22Rv1 (cell line): ENCODE data around the gene SNHG17.
A peak's percentile ranks its signal among the peaks of the same experiment; 100 is the strongest.
"Not testable (repeated sequence)": the region's sequence is repeated elsewhere in the genome, so short reads cannot be mapped to it uniquely, and the experiment has no call there.

ENCODE experiments used
- H3K27ac ChIP-seq: fragments of 450-650 bp; 2 replicates; pipeline ENCODE4 v1.5.1; 2017
- ZFX ChIP-seq: fragments of 450-650 bp; IDR thresholded peaks from 2 replicates; pipeline ENCODE4 v1.6.1; 2017; ENCODE audit warnings: antibody characterized with exemption, borderline replicate concordance
- TF ChIP-seq, protein P1 (sequence below): fragments of 450-650 bp; IDR thresholded peaks from 2 replicates; pipeline ENCODE4 v1.5.1; 2017; ENCODE audit warnings: mild to moderate bottlenecking

The SNHG17 gene

DNA sequence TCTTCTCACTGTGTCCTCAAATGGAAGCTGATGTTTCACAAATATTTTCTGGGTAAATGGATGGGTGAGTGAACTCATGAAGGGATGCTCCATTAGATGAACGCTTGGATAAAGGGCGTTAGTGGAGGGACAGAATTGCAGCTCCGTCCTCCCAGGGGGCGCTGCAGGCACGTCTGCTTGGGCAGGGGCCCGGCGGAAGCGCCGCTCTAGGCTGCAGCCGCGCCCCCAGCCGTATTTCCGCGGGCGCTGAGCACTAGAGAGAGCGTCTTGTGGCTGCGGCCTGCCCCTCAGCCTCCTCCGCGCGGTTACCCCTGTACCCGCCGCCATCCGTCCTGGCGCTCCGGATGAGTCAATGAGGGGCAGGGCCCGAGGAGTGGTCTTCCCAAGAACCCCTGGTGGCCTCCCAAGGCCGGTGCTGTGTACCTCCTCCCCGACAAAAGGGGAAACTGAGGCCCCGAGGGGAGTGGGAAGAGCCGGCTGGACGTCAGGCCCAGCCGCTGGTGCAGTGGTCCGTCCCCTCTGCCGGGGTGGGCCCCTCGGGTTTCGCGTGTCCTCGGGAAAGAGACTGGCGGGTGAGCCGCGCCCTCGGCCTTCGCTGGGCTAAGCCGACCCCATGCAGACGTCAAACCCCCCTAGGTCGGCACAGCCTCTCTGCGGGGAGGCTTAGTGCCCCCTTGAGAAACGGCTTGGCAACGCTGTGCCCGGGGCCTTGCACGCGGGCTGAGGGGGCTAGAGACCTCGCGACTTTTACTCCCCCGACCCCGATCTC lies 11.5 kb upstream of the SNHG17 start:
- TF ChIP-seq, protein P1, sequence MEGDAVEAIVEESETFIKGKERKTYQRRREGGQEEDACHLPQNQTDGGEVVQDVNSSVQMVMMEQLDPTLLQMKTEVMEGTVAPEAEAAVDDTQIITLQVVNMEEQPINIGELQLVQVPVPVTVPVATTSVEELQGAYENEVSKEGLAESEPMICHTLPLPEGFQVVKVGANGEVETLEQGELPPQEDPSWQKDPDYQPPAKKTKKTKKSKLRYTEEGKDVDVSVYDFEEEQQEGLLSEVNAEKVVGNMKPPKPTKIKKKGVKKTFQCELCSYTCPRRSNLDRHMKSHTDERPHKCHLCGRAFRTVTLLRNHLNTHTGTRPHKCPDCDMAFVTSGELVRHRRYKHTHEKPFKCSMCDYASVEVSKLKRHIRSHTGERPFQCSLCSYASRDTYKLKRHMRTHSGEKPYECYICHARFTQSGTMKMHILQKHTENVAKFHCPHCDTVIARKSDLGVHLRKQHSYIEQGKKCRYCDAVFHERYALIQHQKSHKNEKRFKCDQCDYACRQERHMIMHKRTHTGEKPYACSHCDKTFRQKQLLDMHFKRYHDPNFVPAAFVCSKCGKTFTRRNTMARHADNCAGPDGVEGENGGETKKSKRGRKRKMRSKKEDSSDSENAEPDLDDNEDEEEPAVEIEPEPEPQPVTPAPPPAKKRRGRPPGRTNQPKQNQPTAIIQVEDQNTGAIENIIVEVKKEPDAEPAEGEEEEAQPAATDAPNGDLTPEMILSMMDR: peak; percentile 96
- TF ChIP-seq ZFX: no peak
- H3K27ac ChIP-seq: peak overlapping the region; percentile 60

DNA sequence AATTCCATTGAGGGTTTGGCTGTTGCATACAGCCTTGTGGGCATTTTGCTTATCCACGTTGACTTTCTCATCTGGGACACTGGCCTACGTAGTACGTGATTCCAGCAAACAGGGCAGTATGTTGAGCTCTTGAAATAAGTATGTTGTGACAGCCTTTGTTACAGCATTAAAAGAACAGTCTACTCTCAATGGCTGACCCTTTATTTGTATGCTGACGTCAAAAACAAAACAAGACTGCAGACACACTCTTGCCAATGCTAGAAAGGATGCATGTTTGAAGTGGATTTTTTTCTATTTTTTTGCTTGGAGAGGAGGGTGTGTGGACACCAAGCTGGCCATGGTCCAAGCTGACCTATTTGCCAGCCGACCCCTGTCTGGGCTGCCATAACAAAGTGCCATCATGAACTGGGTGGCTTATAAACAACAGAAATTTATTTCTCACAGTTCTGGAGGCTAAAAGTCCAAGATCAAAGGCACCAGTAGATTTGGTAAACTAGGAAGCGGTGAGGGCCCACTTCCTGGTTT lies 10.8 kb upstream of the SNHG17 start:
- H3K27ac ChIP-seq: no peak overlapping the region
- TF ChIP-seq, protein P1: no peak
- no peak for TF ChIP-seq ZFX

DNA sequence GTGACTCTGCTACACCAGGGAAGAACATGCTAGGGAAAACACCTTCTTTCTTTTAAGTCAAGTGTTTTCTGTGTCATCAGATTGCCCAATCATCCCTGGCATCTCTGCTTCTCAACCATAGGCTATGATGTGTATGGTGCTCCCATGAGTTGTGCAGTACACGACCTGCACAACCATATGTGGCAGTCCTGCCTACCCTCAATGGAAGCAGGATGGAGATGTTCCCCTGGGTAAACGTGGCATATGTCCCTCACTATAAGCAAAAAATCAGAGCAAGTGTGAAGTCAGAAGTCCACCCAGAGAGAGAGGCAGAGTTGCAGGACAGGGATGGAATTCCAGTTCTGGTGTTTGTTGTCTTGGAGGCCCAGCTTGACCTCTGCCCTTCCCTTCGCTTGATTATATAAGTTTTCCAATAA lies 10.3 kb upstream of the SNHG17 start:
- no peak for TF ChIP-seq ZFX
- TF ChIP-seq, protein P1: no peak
- no peak overlapping the region for H3K27ac ChIP-seq

DNA sequence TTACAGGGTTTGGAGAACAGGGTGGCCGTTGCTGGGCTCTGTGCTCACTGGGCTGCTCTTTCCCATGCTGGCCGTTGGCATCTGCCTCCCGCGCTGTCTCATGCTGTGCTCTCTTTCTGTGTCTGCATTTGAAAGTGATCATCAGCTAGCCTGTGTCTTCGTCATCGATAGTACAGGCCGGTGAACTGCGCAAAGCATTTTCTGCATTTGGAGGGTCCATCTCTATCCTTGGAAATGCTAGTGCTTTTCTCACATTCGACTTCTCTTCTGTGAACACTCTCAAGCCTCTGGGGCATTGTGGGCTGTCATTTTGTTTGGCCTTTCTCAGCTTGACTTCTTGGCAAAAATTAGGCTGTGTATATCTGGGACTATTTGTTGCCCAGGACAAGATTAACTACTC lies 6.8 kb upstream of the SNHG17 start:
- no peak overlapping the region for H3K27ac ChIP-seq
- TF ChIP-seq, protein P1: no peak
- TF ChIP-seq ZFX: no peak

DNA sequence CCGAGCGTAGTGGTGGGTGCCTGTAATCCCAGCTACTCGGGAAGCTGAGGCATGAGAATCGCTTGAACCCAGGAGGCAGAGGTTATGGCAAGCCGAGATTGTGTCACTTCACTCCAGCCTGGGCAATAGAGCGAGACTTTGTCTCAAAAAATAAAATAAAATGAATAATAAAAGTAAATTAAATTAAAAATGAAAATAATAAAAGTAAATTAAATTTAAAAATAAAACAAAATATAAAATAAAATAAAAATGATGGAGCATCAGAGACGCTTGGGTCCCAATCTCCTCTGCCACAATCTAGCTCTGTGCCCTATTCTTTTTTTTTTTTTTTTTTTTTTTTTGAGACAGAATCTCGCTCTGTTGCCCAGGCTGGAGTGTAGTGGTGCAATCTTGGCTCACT lies 6.0 kb upstream of the SNHG17 start:
- not testable (repeated sequence) for H3K27ac ChIP-seq

DNA sequence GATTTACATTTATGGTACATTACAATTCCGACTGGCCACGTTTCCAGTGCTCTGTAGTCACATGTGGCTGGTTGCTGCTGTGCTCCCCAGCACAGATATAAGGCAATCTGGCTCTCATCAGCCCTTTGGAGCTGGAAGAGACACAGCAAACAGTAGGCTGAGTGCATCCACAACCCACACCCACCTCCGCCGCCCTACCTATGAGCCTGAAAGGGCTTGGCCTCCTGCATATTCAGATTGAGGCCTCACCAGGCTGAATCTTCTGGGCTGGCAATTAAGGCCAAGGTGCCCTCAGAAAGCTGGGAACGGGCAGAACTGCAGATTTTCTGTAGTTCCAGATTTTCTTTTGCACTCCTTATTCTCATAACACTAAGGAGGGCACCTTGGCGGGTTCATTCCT lies 2.7 kb upstream of the SNHG17 start:
- TF ChIP-seq, protein P1: no peak
- H3K27ac ChIP-seq: no peak overlapping the region

DNA sequence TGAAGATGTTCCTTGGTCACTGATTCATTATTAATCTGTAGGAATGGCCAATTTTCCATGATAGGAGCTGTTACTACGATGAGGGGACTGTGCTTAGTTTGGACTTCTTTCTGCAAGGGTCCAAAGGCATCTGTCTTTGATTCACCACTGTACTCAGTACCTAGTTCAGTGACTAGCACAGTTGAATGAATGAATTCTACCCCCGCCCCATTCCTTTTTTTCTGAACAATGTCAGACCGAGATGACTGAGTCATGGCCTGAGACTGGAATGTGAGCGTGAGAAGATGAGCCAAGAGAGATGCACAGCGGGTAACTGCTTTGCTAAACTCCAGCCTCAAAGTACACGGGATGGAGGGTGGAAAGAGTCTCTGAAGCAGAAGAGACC lies 419 bp upstream of the SNHG17 start:
- no peak overlapping the region for H3K27ac ChIP-seq
- TF ChIP-seq, protein P1: peak; percentile 77
- TF ChIP-seq ZFX: no peak

DNA sequence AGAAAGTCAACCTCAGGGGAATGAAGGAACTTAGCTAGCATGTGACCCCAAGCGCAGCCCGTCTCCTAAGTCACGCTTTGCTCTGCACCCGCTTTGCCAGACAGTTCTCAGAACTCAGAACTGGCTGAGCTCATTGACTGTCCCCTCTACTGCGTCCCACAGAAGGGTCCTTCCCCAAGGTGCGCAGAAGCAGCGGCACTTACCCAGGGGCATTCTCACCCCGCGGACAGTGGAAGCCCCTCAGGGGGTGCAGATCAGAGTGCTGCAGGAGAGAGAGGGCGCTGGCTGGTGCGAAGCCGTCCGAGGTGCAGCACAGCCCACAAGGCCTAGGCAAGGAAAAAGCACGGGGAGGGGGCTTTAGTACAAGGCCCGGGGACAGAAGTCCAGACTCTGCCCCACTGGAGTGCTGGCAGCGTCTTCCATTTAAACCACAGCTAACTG lies 807 bp downstream of the SNHG17 start:
- H3K27ac ChIP-seq: peak overlapping the region; percentile 76
- TF ChIP-seq ZFX: no peak
- TF ChIP-seq, protein P1: no peak
